A549 treated with AZD2906 at 1 μM for 4 hours (cell line): ENCODE measurements around the gene IL12RB2. TPM values are rescaled to one million over a fixed set of nuclear protein-coding genes. Genes with fewer than 3 reads are reported as not detected.

Experiments used
- total RNA-seq: library from RNA; stranded (reverse); fragments of 200-300 nt; extraction: Qiagen RNA extraction; gene quantifications from 5 replicates; pipeline ENCODE4 v1.2.3, GENCODE V29; 2022

IL12RB2 gene
- 0.07 to 0.25 TPM (median 0.09 TPM) in 5 replicates for total RNA-seq

GRCh38 chr1:67307251-67308060 lies at the start of gene IL12RB2:
TSS of gene IL12RB2 (plus strand) at chr1:67307873. CDS start at chr1:67320369, 12,496 bp downstream.

DNA sequence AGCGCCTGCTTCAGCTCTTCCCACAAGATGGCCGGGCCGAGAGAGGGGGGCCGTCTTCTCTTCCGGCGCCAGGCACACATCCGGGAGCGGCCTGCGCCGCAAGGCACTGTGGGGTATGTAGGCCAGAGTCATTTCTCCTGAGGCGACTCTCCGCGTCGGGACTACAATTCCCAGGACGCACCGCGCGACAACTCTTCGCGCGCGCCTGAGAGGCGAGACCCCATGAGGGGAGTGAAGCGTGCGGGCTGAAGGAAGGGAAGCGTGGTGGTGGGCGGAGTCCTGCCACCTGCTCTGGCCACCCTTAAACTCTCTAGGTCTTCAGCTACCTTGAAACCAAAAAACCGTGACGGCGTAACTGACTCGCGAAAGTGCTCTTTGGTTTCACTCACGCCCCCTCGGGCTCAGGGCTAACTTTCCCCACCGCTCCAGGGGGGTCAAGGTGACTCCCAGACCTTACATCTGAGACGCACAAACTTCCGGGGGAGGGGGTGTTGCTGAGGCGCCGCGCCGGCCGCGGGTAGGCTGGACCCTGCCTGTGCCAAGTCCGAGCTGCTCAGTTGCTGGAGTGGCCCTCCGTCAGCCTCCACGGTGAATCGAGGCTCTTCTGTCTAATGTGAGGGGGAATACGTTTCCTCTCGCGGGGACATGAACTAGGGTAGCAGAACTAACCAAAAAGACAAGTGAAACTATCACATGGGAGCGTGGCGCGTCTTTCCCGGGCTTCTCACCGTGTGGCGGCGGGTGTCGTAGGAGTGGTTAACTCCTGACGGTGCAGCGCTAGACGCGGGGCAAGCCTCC lies 122.9 kb downstream of the IL12RB2 start, which contains the start of gene SERBP1:
Gene SERBP1, minus strand, starts transcription at position 45 of the 798 bp plus-strand sequence. CDS start 102 bp downstream, outside the sequence.

Other genes starting within 250 kb of the IL12RB2 start
- gene C1orf141, start 172.9 kb upstream of the IL12RB2 start, total RNA-seq, result not detected in 5 replicates
- gene IL23R, start 141.4 kb upstream of the IL12RB2 start, total RNA-seq, result not detected in 5 replicates
- gene SERBP1, start 122.5 kb downstream of the IL12RB2 start, total RNA-seq, result 198 to 230 TPM (median 208 TPM) in 5 replicates